ENCODE data around the gene SMYD5.
A peak's percentile ranks its signal among the peaks of the same experiment; 100 is the strongest.

SMYD5 gene

DNA sequence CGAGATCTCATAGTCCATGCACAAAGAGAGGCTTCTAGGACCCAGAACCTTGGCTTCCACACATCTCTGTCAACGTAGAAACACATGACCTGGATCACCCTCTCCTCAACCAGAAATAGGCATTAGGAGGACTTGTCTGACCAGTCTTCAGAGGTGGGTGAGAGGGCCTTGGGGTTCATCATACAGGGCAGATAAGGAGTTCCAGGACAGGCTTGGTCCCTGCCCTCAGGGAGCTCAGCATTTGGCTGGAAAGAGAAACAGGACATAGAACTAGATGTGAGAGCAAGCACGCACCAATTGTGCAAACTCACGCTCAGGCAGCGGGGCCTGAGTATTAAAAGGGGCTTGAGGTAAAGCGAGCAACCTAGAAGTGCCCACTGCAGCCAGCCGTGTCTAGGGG is 40.3 kb upstream of the SMYD5 start (continued):
- TF ChIP-seq, protein P1, sequence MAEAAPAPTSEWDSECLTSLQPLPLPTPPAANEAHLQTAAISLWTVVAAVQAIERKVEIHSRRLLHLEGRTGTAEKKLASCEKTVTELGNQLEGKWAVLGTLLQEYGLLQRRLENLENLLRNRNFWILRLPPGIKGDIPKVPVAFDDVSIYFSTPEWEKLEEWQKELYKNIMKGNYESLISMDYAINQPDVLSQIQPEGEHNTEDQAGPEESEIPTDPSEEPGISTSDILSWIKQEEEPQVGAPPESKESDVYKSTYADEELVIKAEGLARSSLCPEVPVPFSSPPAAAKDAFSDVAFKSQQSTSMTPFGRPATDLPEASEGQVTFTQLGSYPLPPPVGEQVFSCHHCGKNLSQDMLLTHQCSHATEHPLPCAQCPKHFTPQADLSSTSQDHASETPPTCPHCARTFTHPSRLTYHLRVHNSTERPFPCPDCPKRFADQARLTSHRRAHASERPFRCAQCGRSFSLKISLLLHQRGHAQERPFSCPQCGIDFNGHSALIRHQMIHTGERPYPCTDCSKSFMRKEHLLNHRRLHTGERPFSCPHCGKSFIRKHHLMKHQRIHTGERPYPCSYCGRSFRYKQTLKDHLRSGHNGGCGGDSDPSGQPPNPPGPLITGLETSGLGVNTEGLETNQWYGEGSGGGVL (tag by site-specific recombination; IDR thresholded peaks at IDR 0.05) = no peak
- TF ChIP-seq ZNF530 (tag by site-specific recombination; IDR thresholded peaks at IDR 0.05; ENCODE audit: low read depth) (no peak), KLF10 (tag by site-specific recombination; IDR thresholded peaks at IDR 0.05) (no peak)
- TF ChIP-seq, protein P2, sequence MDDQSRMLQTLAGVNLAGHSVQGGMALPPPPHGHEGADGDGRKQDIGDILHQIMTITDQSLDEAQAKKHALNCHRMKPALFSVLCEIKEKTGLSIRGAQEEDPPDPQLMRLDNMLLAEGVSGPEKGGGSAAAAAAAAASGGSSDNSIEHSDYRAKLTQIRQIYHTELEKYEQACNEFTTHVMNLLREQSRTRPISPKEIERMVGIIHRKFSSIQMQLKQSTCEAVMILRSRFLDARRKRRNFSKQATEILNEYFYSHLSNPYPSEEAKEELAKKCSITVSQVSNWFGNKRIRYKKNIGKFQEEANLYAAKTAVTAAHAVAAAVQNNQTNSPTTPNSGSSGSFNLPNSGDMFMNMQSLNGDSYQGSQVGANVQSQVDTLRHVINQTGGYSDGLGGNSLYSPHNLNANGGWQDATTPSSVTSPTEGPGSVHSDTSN (CRISPR knock-in tag; IDR thresholded peaks at IDR 0.05) = no peak

DNA sequence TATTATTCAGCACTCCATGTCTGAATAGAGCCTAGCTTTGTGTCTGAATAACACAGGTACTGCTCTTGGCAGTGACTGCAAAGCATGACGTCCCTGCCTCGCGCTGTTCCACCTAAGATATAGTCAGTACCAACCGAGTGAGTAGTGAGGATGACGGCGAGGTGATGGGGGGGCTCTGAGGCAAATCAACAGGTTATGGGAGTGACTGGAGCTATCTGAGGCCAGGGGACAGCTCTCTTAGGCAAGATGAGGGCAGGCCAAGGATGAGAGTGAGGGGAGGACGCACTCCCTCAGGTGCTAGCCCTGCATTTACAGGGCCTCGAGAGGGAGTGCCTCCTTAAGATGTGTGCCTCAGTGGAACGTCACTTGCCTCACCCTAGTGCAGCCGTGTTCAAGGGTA is 39.8 kb upstream of the SMYD5 start:
- Histone ChIP-seq H3K27ac (ENCODE audit: extremely low read depth, low read depth, low read length) (no peak overlapping the region), H3K36me3 (ENCODE audit: control insufficient read depth in 2 of 2, insufficient read depth in 1 of 2, low read length in 2 of 2) (no peaks in the 10 kb centered on the region), H3K9me3 (ENCODE audit: control insufficient read depth, insufficient read depth, low read depth, low read length) (no peaks in the 10 kb centered on the region), H3K4me1 (ENCODE audit: control insufficient read depth, insufficient read depth, low read length) (peaks cover 3% of the 10 kb centered on the region; the same call in 1 of the 2 replicates), H3K4me3 (ENCODE audit: low read depth, low read length) (no peak overlapping the region)
- POLR2A ChIA-PET = no interaction called here
- TF ChIP-seq MEIS1 (CRISPR knock-in tag; IDR thresholded peaks at IDR 0.05; ENCODE audit: borderline replicate concordance) (no peak), ZFP3 (tag by site-specific recombination; IDR thresholded peaks at IDR 0.05; ENCODE audit: low read depth) (no peak), SCRT2 (tag by site-specific recombination; IDR thresholded peaks at IDR 0.05) (peak; percentile 72)
- TF ChIP-seq, protein P3, sequence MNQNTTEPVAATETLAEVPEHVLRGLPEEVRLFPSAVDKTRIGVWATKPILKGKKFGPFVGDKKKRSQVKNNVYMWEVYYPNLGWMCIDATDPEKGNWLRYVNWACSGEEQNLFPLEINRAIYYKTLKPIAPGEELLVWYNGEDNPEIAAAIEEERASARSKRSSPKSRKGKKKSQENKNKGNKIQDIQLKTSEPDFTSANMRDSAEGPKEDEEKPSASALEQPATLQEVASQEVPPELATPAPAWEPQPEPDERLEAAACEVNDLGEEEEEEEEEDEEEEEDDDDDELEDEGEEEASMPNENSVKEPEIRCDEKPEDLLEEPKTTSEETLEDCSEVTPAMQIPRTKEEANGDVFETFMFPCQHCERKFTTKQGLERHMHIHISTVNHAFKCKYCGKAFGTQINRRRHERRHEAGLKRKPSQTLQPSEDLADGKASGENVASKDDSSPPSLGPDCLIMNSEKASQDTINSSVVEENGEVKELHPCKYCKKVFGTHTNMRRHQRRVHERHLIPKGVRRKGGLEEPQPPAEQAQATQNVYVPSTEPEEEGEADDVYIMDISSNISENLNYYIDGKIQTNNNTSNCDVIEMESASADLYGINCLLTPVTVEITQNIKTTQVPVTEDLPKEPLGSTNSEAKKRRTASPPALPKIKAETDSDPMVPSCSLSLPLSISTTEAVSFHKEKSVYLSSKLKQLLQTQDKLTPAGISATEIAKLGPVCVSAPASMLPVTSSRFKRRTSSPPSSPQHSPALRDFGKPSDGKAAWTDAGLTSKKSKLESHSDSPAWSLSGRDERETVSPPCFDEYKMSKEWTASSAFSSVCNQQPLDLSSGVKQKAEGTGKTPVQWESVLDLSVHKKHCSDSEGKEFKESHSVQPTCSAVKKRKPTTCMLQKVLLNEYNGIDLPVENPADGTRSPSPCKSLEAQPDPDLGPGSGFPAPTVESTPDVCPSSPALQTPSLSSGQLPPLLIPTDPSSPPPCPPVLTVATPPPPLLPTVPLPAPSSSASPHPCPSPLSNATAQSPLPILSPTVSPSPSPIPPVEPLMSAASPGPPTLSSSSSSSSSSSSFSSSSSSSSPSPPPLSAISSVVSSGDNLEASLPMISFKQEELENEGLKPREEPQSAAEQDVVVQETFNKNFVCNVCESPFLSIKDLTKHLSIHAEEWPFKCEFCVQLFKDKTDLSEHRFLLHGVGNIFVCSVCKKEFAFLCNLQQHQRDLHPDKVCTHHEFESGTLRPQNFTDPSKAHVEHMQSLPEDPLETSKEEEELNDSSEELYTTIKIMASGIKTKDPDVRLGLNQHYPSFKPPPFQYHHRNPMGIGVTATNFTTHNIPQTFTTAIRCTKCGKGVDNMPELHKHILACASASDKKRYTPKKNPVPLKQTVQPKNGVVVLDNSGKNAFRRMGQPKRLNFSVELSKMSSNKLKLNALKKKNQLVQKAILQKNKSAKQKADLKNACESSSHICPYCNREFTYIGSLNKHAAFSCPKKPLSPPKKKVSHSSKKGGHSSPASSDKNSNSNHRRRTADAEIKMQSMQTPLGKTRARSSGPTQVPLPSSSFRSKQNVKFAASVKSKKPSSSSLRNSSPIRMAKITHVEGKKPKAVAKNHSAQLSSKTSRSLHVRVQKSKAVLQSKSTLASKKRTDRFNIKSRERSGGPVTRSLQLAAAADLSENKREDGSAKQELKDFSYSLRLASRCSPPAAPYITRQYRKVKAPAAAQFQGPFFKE (tag by site-specific recombination; IDR thresholded peaks at IDR 0.05; ENCODE audit: borderline replicate concordance) = no peak
- CTCF ChIA-PET = interaction anchor here (0.7 to 7.4 kb wide), 6 partner anchors 10 to 312 kb away, joined by 3 to 75 read pairs (median 4); partner anchors contain the start of gene SPR

DNA sequence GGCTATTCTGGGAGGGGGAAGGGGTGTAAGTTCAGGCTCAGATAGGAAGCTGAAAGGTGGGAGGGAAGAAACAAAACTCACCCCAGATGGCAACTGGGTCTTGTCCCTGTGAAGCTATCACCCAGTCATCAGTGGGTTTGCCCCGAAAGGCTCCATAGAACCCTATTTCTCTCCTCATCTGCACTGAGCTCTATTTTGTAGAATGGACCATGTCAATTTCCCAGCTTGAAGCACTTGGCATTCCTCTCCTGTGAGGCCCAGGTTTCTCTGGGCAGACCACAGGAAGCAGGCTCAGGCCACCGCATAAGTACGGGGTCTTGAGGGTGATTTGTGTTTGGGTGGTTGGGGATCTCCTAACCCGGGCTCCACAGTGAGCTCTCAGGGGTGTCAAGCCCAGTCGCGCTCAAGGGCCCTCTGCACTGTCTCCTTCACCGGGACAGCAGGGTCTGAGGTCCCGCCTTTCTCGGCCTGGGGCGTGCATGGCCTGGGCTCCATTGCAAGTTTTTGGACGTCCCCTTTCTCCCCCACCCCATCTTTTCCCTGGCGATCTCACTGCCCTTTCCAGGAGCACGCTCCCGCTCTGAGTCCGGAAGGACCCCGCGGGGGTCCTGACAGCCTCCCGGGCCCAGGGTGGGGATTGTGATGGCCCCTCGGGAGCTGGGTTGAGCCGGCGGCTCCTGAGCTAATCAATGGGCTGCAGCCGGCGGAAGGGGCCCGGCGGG is 38.9 kb upstream of the SMYD5 start:
- Histone ChIP-seq H3K36me3 (ENCODE audit: control insufficient read depth in 2 of 2, insufficient read depth in 1 of 2, low read length in 2 of 2) (no peaks in the 10 kb centered on the region), H3K4me3 (ENCODE audit: low read depth, low read length) (no peak overlapping the region), H3K4me1 (ENCODE audit: control insufficient read depth, insufficient read depth, low read length) (peaks cover 3% of the 10 kb centered on the region; the same call in 1 of the 2 replicates), H3K27ac (ENCODE audit: extremely low read depth, low read depth, low read length) (peak overlapping the region; percentile 19; the same call in 1 of the 2 replicates), H3K9me3 (ENCODE audit: control insufficient read depth, insufficient read depth, low read depth, low read length) (no peaks in the 10 kb centered on the region)
- ChIA-PET POLR2A (no interaction called here), CTCF (interaction anchor here (0.8 to 7.4 kb wide), 9 partner anchors 11 to 313 kb away, joined by 3 to 75 read pairs (median 3); partner anchors contain the start of gene SPR)
- no peak for TF ChIP-seq PRDM4 (tag by site-specific recombination; IDR thresholded peaks at IDR 0.05)
- no peak for TF ChIP-seq OVOL3 (tag by site-specific recombination; IDR thresholded peaks at IDR 0.05)
- TF ChIP-seq ZNF416 (tag by site-specific recombination; IDR thresholded peaks at IDR 0.05) = no peak
- TF ChIP-seq, protein P4, sequence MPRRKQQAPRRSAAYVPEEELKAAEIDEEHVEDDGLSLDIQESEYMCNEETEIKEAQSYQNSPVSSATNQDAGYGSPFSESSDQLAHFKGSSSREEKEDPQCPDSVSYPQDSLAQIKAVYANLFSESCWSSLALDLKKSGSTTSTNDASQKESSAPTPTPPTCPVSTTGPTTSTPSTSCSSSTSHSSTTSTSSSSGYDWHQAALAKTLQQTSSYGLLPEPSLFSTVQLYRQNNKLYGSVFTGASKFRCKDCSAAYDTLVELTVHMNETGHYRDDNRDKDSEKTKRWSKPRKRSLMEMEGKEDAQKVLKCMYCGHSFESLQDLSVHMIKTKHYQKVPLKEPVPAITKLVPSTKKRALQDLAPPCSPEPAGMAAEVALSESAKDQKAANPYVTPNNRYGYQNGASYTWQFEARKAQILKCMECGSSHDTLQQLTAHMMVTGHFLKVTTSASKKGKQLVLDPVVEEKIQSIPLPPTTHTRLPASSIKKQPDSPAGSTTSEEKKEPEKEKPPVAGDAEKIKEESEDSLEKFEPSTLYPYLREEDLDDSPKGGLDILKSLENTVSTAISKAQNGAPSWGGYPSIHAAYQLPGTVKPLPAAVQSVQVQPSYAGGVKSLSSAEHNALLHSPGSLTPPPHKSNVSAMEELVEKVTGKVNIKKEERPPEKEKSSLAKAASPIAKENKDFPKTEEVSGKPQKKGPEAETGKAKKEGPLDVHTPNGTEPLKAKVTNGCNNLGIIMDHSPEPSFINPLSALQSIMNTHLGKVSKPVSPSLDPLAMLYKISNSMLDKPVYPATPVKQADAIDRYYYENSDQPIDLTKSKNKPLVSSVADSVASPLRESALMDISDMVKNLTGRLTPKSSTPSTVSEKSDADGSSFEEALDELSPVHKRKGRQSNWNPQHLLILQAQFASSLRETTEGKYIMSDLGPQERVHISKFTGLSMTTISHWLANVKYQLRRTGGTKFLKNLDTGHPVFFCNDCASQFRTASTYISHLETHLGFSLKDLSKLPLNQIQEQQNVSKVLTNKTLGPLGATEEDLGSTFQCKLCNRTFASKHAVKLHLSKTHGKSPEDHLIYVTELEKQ (tag by site-specific recombination; IDR thresholded peaks at IDR 0.05; ENCODE audit: borderline replicate concordance) = no peak
- TF ChIP-seq ZNF837 (tag by site-specific recombination; IDR thresholded peaks at IDR 0.05) = no peak
- no peak for TF ChIP-seq ZFP69B (tag by site-specific recombination; IDR thresholded peaks at IDR 0.05)
- no peak for TF ChIP-seq ZNF23 (tag by site-specific recombination; IDR thresholded peaks at IDR 0.05; ENCODE audit: borderline replicate concordance)
- TF ChIP-seq MZF1 (tag by site-specific recombination; IDR thresholded peaks at IDR 0.05; ENCODE audit: borderline replicate concordance) = no peak
